NCI-H524 (cell line): Measurements from ENCODE around the gene INTS1.

Experiments used
- DNase-seq, 2 experiments: peaks; one replicate each; lab custom pipeline; 2025; lab: John Stamatoyannopoulos, UW

Gene INTS1

GRCh38 chr7:1541431-1542162 is 37.4 kb upstream of the INTS1 start:
- no peak for DNase-seq

- DNase-seq = no peak
Measured at GRCh38 chr7:1540776-1541271, 36.6 kb upstream of the INTS1 start.

- no peak for DNase-seq
Measured at GRCh38 chr7:1539882-1540775, 35.9 kb upstream of the INTS1 start.

- no peak for DNase-seq
Measured at GRCh38 chr7:1539181-1539881, 35.1 kb upstream of the INTS1 start.

DNA sequence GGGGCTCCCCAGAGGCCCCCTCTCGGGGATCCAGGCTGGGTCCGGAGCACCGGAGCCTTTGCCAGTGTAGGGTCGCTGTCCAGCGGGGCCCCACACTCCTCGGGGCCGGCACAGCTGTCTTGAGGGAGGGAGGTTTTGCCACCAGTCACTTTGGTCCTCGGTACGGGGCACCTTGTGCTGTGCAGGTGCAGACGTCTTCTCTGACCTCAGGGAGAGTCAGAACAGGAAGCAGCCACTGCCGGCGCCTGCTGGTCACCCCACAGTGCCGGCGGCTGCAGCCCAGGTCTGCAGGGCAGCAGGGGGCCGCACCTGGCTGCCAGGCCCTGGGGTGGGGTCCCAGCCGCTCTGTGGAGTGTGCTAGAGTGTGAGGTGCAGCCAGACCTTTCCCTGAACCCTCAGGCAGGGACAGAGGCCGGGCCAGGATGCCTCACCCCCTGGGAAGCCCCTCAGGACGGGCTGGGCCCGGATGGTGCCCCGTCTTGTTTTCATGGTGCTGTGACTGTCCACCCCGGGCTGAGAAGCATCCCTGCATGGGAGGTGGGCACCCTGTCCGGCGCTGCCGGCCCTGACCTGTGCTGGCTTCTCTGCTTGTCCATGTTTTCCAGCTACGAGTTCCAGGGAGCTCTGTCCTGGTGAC is 34.5 kb upstream of the INTS1 start:
- DNase-seq = no peak

DNA sequence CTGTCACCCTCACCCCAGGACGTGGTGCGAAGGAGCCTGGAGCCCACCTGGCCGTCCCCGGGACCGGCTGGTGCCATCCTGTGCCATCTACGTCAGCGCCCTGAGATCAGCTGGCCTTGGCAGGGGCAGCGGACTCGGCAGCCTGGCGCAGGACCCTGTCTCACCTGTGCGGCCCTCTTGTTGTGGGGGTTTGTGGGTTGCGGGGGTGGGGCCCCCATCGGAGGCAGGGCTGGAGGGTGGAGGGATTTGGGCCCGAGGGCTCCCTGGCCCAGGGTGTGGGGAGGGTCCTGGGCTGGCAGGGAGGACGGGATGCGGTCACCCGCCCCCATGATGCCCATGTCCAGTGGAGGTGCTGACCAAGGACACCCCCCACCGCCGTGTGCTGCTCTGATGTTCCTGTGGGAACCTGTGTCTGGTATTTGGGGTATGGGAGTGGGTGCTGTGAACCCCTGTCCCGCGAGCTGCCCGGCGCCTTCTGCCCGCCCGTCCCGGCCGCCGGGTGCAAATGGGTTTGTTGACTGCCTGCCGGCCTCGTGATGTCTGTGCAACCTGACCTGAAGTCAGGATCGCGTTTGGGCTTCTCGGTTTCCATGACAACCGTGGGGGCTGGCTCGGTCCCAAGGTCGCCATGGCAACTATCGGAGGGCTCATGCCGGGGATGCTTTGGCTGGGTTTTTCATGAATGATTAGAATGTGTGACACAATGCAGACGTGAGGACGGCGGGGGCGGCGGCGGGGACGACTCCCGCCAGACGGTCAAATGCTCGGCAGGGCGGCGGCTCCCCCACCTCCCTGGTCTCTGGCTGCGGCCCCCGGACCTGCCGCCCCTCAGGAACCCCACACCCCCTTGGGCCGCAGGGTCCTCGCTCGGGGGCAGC is 33.6 kb upstream of the INTS1 start:
- peak; percentile 54 to 71 for DNase-seq

DNA sequence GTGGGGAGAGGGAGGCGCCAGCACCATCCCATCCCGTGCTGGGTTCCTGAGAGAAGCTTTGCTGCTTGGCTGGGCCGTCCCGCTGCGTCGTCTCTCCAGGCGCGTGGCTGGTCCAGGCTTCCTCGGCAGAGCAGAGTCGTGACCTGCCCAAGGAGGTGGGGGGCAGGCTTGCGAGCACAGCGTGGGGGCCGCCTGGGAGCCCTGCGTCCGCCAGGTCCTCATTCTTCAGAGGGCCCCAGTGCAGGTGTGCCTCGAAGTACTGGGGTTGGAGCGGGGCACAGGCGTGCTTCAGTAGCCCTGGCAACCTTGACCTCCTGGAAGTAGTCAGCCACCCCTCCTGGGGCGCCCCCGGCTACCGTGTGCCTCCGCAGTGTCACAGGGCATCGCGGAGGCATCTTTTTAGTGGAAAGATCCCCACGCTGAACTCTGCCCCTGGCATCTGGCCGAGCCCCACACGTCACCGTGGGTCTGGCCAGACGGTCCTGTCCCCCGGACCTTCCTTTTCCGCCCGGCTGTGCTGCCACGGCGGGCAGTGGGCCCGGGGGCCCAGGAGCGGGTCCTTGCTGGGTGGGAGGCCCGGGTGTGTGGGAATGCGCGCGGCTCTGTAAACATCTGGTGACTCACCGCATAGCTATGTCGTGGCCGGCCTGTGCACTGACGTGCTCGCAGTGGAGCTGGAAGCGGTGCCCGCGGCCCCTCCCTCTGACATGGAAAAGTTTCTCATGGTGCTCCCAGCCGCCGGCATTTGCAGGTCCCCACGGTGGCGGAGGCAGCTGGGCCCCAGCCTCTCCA is 32.8 kb upstream of the INTS1 start:
- peak in 1 of 2 experiments; percentile 12 for DNase-seq

DNA sequence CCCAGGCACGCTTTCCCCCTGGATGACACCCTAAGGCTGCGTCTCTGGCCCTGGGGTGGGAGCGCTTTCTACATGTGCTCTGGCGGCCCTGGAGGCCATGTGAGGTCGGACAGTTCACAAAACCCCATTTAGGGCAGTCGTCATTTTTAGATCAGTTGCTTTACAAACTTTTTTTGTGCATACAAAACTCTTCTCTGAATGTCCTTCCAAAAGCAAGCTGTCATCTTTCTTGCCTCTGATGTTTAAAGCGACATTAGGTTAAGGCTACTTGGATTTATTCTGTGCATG is 32.2 kb upstream of the INTS1 start:
- no peak for DNase-seq

DNA sequence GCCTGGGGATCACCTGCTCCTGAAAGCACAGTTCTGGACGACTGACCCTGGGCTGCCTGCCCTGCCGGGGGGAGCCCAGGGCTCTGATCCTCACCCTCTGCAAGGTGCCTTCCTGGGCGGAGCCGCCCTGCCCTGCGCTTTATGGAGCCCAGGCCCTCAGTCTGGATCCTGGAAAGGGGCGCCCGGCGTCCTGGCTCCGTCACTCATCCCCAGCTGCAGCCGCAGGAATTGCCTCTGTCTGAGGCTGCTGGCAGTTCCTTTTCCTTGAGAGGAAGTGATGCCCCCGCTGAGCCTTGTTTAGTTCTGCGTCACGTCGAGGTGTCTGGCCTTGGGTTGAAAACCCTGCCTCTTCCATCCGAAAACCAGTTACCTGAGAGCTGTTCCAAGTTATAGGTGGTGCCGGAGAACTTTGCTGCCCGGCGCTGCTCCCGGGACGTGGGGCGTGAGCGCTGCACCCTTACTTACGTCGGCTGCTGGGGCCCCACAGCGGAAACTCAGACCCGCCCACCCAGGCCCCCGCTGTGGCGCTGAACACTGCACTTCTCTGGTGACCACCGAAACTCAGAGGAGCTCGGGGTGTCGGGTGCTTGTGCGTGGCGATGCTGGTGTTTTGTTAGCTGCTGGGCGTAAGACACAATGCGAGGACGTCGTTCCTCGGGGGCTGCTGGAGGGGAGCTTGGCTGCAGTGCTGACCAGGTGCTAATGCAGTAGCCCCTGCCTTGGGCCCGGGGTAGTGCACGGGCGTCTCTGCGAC is 31.7 kb upstream of the INTS1 start:
- no peak for DNase-seq

- DNase-seq = no peak
Measured at GRCh38 chr7:1535100-1535458, 30.9 kb upstream of the INTS1 start.

DNA sequence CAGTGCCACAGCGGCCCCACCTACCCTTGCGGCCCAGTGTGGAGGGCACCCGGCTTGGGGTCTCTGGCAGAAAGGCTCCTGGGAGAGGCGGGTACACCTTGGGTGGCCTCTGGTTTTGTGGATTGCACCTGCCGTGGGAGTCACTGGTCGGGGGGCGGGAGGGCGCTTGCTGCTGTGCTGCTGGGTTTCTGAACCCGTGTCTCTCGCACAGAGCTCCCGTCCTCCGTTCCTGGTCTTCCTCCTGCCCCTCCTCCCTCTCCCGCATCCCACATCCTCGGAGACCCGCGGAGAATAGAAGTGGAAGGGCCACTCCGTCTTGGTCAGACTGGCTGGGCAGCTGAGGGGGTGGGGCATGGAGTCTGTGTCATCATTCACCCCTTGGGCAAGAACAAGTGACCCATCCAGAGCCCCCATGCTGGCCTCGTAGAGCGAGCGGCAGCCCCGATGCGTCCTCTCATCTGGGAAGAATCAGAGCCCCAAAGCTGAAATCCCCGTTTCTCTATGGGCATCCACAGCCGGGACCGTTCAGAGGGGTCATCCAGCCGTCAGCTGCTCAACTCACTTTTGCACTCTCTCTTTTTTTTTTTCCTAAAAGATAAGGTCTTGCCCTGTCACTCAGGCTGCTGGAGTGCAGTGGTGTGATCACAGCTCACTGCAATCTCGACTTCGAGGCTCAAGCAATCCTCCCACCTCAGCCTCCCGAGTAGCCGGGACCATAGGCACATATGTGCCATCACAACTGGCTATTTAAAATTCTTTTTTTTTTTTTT is 30.3 kb upstream of the INTS1 start:
- no peak for DNase-seq

- no peak for DNase-seq
Measured at GRCh38 chr7:1533547-1534329, 29.5 kb upstream of the INTS1 start.

DNA sequence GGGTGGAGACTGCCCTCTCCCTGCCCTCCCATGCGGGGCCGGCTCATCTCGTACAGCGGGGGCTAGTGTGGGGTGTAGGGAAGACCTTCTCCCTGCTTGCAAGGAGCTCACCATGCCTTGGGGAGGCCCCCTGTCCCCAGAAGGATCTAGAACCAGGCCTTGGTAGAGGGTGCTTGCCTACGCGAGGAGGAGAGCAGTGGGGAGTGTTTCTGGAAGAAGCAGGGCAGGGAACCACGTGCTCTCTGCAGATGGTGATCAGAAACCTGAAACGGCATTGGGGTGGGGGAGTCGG is 29.0 kb upstream of the INTS1 start:
- DNase-seq = no peak

DNA sequence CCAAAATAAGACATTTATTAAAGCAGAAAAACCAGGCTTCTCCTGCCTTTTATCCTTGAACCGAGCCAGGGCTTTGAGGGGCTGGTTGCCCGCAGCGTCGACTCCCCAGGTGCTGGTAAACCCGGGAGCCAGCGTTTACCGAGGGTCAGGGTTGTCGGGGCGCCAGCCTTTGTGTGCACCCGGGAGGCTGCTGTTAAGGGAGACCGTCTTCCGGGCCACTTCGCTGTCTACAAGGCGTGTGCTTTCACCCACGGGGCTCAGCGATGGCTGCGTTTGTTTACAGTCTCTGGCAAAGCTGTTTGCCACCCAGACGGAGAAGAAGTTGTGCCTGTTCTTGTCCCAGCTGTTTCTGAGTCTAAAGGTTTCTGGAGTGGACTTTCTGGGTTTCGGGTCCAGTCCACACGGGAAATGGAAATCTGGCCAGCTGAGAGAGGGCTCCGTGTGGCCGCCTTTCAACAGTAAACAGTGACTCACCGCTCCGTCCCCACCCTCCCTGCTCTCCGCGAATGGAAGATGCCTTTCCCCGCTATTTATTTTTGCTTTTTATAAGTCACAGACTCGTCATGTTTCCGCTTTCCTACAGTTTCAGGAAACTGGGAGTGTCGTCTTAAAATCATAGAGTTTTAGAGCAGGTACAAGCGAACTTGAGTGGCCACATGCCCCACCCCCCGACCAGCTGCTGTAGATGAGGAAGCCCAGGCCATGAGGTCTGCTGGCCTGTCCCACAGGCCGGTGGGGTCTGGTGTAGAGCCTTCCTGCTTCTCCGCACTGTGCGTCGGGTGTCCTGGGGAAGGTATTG is 28.5 kb upstream of the INTS1 start:
- DNase-seq = no peak

- DNase-seq = no peak
Measured at GRCh38 chr7:1531979-1532455, 27.8 kb upstream of the INTS1 start.

DNA sequence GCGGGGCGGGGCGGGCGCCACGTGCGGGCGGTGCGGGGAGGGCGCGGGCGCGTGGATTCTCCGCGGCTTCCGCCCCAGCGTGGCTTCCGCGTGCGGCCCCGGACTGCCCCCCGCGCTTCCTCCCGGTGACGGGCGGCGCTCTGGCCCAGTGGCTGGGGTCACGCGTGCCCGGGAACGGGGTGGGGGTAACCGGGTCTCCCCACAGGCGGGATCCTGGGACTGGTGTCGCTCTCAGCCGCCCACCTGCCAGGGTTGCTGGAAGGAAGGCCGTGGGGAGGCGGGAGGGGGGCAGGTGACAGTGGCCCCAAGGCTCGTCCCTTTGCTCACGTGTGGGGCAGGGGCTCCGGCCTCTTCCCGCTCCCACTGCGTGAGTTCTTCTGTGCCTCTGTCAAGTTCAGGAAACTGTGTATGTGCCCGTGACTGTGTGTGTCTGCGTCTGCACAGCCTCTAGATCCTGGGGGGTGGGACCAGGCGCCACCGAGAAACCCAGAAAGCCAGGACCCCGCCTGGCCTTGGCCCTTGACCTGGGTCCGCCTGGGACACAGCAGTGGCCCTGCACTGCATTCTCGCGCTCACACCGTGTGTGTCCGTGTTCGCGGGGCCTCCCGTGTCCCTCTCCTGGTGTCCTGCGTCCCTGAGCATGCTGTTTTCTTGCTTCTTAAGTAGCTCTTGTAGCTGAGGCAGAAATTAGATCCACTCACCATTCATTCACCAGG is 27.2 kb upstream of the INTS1 start:
- no peak for DNase-seq

DNA sequence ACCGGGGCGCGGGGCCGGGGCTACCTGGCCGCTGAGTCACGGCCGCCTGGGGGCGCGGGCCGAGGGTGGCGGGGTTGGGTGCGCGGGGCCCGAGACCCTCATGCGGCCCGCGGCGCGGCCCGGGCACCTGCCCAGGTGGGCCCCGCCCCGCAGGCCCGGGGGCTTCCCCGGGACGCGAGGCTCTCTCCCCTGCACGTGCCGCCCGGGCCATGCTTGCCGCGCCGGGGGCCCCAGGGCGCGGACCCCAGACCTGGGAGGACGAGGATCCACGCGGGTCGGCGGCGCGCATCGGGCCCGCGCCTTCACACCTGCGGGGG is 26.7 kb upstream of the INTS1 start:
- no peak for DNase-seq
